Smooth muscle cell (in vitro differentiated cells): ENCODE measurements around the gene MEIS1. TPM values are rescaled to one million over a fixed set of nuclear protein-coding genes. Genes with fewer than 3 reads are reported as not detected.

ENCODE experiments used
- DNase-seq: peaks from one replicate; lab custom pipeline; 2025; ENCODE audit not compliant: unreplicated experiment; lab: John Stamatoyannopoulos, UW
- H2AFZ ChIP-seq: fragments of 200-600 bp; sonication (generic); 2 replicates; pipeline ENCODE4 v1.6.0; 2016; ENCODE audit warnings: antibody characterized with exemption, low read depth, mild to moderate bottlenecking
- H3F3A ChIP-seq: fragments of 200-600 bp; sonication (generic); 2 replicates; pipeline ENCODE4 v1.6.0; 2017; ENCODE audit warnings: antibody characterized with exemption, low read depth
- H3K27ac ChIP-seq: fragments of 200-600 bp; sonication (generic); 2 replicates; pipeline ENCODE4 v1.5.1; 2016; ENCODE audit warnings: low read depth, mild to moderate bottlenecking
- H3K27me3 ChIP-seq: fragments of 200-600 bp; sonication (generic); 2 replicates; pipeline ENCODE4 v1.6.1; 2016; ENCODE audit warnings: low read depth, mild to moderate bottlenecking
- H3K36me3 ChIP-seq: fragments of 200-600 bp; sonication (generic); 2 replicates; pipeline ENCODE4 v1.5.1; 2016; ENCODE audit warnings: low read depth
- H3K4me1 ChIP-seq: fragments of 200-600 bp; sonication (generic); 2 replicates; pipeline ENCODE4 v1.5.1; 2016; ENCODE audit warnings: low read depth
- H3K4me2 ChIP-seq: fragments of 200-600 bp; sonication (generic); 2 replicates; pipeline ENCODE4 v1.6.0; 2016; ENCODE audit warnings: mild to moderate bottlenecking
- H3K4me3 ChIP-seq: fragments of 200-600 bp; sonication (generic); 2 replicates; pipeline ENCODE4 v1.5.1; 2016; ENCODE audit warnings: mild to moderate bottlenecking
- H3K79me2 ChIP-seq: fragments of 200-600 bp; sonication (generic); 2 replicates; pipeline ENCODE4 v1.6.0; 2016; ENCODE audit warnings: low read depth, mild to moderate bottlenecking
- H3K9ac ChIP-seq: fragments of 200-600 bp; sonication (generic); 2 replicates; pipeline ENCODE4 v1.6.0; 2016; ENCODE audit warnings: low read depth
- H3K9me3 ChIP-seq: fragments of 200-600 bp; sonication (generic); replicated peaks from 2 replicates; pipeline ENCODE4 v1.5.1; 2016; ENCODE audit warnings: low read depth
- H4K20me1 ChIP-seq: fragments of 200-600 bp; sonication (generic); 2 replicates; pipeline ENCODE4 v1.6.0; 2016; ENCODE audit warnings: low read depth
- CTCF ChIP-seq: fragments of 200-600 bp; sonication (generic); IDR thresholded peaks from 2 replicates; pipeline ENCODE4 v1.5.1; 2017; ENCODE audit warnings: borderline replicate concordance, mild to moderate bottlenecking, antibody characterized with exemption; ENCODE audit not compliant: insufficient read depth, poor library complexity, severe bottlenecking
- WGBS: methylation state at CpG from one replicate; pipeline ENCODE4 v1.1.7; 2016; ENCODE audit warnings: low lambda C conversion rate; 5-methylcytosine and 5-hydroxymethylcytosine counted together
- polyA plus RNA-seq: library from polyadenylated mRNA; unstranded; fragments of >200 nt; fragmentation: Nextera tagmentation; extraction: Ambion mirVana; gene quantifications from 2 replicates; pipeline ENCODE4 v1.2.1, GENCODE V29; 2016
- total RNA-seq: library from RNA; depleted of rRNA; stranded (reverse); fragments of >200 nt; gene quantifications from 2 replicates; pipeline ENCODE4 v1.2.3, GENCODE V29; 2014

Gene MEIS1
- total and polyA plus RNA-seq, 2 experiments from 2014 or later, result 15.6 to 15.8 TPM

- no peaks in the 10 kb centered on the region for H3K79me2 ChIP-seq
- no peaks in the 10 kb centered on the region for H3F3A ChIP-seq
- H3K27me3 ChIP-seq, result no peaks in the 10 kb centered on the region
- no peak overlapping the region for H3K9ac ChIP-seq
- H3K4me3 ChIP-seq, result no peak overlapping the region
- no peaks in the 10 kb centered on the region for H3K9me3 ChIP-seq
- no peaks in the 10 kb centered on the region for H3K36me3 ChIP-seq
- no peak overlapping the region for H3K27ac ChIP-seq
- 67% methylated on average over 2 of the region's 2 CpGs for WGBS
- no peak overlapping the region for H3K4me2 ChIP-seq
- H2AFZ ChIP-seq, result no peak overlapping the region
- H4K20me1 ChIP-seq, result no peaks in the 10 kb centered on the region
- no peak for TF ChIP-seq CTCF
- no peaks in the 10 kb centered on the region for H3K4me1 ChIP-seq
- no peak for DNase-seq
These were observed 26.0 kb upstream of the MEIS1 start for GRCh38 chr2:66408905-66409304.

- H3K4me2 ChIP-seq, result no peak overlapping the region
- H3K27ac ChIP-seq, result no peak overlapping the region
- no peaks in the 10 kb centered on the region for H3K27me3 ChIP-seq
- H4K20me1 ChIP-seq, result no peaks in the 10 kb centered on the region
- no peaks in the 10 kb centered on the region for H3K79me2 ChIP-seq
- no peak overlapping the region for H3K4me3 ChIP-seq
- no peak overlapping the region for H2AFZ ChIP-seq
- no peaks in the 10 kb centered on the region for H3K9me3 ChIP-seq
- no peaks in the 10 kb centered on the region for H3K4me1 ChIP-seq
- DNase-seq, result no peak
- 62% methylated on average over 1 of the region's 1 CpG for WGBS
- no peak overlapping the region for H3K9ac ChIP-seq
- H3K36me3 ChIP-seq, result no peaks in the 10 kb centered on the region
- H3F3A ChIP-seq, result no peaks in the 10 kb centered on the region
- TF ChIP-seq CTCF, result no peak
These were observed 22.1 kb upstream of the MEIS1 start for GRCh38 chr2:66412874-66413273.

- no peaks in the 10 kb centered on the region for H4K20me1 ChIP-seq
- WGBS, result 35% methylated on average over 1 of the region's 1 CpG
- TF ChIP-seq CTCF, result no peak
These were observed 20.0 kb upstream of the MEIS1 start for GRCh38 chr2:66414896-66415295.

GRCh38 chr2:66418381-66418780 is 16.5 kb upstream of the MEIS1 start:
- no peaks in the 10 kb centered on the region for H3K79me2 ChIP-seq

More at GRCh38 chr2:66414896-66415295, 20.0 kb upstream of the MEIS1 start:
- no peak for DNase-seq
- no peak overlapping the region for H3K4me2 ChIP-seq
- H3K36me3 ChIP-seq, result no peaks in the 10 kb centered on the region
- H3F3A ChIP-seq, result no peaks in the 10 kb centered on the region
- H3K4me3 ChIP-seq, result no peak overlapping the region
- H2AFZ ChIP-seq, result no peak overlapping the region
- H3K79me2 ChIP-seq, result no peaks in the 10 kb centered on the region
- H3K9ac ChIP-seq, result no peak overlapping the region
- H3K27ac ChIP-seq, result no peak overlapping the region
- no peaks in the 10 kb centered on the region for H3K27me3 ChIP-seq
- H3K4me1 ChIP-seq, result no peaks in the 10 kb centered on the region
- no peaks in the 10 kb centered on the region for H3K9me3 ChIP-seq

More at GRCh38 chr2:66418381-66418780, 16.5 kb upstream of the MEIS1 start:
- no peaks in the 10 kb centered on the region for H3K9me3 ChIP-seq
- H3K4me3 ChIP-seq, result no peak overlapping the region
- WGBS, result 97% methylated on average over 18 of the region's 18 CpGs
- no peaks in the 10 kb centered on the region for H3F3A ChIP-seq
- H3K4me1 ChIP-seq, result no peaks in the 10 kb centered on the region
- no peak overlapping the region for H3K27ac ChIP-seq
- H3K27me3 ChIP-seq, result no peaks in the 10 kb centered on the region
- H3K9ac ChIP-seq, result no peak overlapping the region
- H3K36me3 ChIP-seq, result no peaks in the 10 kb centered on the region
- TF ChIP-seq CTCF, result no peak
- H4K20me1 ChIP-seq, result no peaks in the 10 kb centered on the region
- H3K4me2 ChIP-seq, result no peak overlapping the region
- no peak overlapping the region for H2AFZ ChIP-seq
- no peak for DNase-seq
